ENCODE measurements around the gene MFSD11.
A peak's percentile ranks its signal among the peaks of the same experiment; 100 is the strongest.

- TF ChIP-seq CTCF (IDR thresholded peaks at IDR 0.05) (no peak), POLR2AphosphoS5 (IDR thresholded peaks at IDR 0.05; ENCODE audit: insufficient read depth in 1 of 2, low read depth in 1 of 2) (peak in 1 of 2 donors; percentile 70)
Observed at GRCh38 chr17:76772842-76773525, 35.1 kb downstream of the MFSD11 start.
